ENCODE data around the gene TSKU.

The TSKU gene

DNA sequence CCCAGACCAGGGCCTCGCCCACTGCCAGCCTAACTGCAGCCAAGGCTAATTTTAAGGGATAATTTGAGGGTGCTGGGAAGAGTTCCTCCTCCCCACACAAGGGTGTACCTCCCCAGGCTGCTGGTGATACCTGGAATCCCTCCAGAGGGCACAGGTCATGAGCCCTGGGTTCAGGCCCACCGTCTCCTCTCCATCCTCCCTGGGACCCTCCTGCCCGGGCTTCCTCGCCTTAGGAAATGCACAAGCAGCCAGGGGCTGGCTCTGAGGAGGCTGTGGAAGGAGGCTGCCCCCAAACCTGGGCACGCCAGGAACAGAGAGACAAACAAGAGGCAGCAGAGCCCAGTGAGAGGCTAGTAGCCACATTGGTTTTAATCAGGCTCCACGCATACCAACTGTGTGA, 16.6 kb upstream of the TSKU start:
- Histone ChIP-seq H3K27me3 (ENCODE audit: insufficient read depth, low read length, poor library complexity) (peaks cover 6% of the 10 kb centered on the region), H3K27ac (ENCODE audit: low read length) (no peak overlapping the region), H3K9me3 (ENCODE audit: insufficient read depth, low read length, severe bottlenecking) (no peaks in the 10 kb centered on the region), H3K4me1 (ENCODE audit: insufficient read depth, low read length) (peaks cover 15% of the 10 kb centered on the region), H3K79me2 (ENCODE audit: insufficient read depth, low read length) (no peaks in the 10 kb centered on the region), H3K4me3 (ENCODE audit: low read depth in 1 of 2, low read length in 2 of 2) (no peak overlapping the region), H3K4me2 (ENCODE audit: insufficient read depth, low read length) (no peak overlapping the region), H3K9ac (ENCODE audit: low read depth, low read length) (no peak overlapping the region), H4K20me1 (ENCODE audit: insufficient read depth, low read length) (no peaks in the 10 kb centered on the region; the same call in 1 of the 2 replicates), H3K36me3 (ENCODE audit: insufficient read depth, low read length) (no peaks in the 10 kb centered on the region), H2AFZ (ENCODE audit: low read depth, low read length) (no peak overlapping the region)
- no peak for ATAC-seq (ENCODE audit: insufficient read depth, low read depth)
- DNase-seq, result no peak
- no peak for TF ChIP-seq EZH2 (IDR thresholded peaks at IDR 0.05; ENCODE audit: borderline replicate concordance, low read depth, low read length, severe bottlenecking)
- TF ChIP-seq, protein P1, sequence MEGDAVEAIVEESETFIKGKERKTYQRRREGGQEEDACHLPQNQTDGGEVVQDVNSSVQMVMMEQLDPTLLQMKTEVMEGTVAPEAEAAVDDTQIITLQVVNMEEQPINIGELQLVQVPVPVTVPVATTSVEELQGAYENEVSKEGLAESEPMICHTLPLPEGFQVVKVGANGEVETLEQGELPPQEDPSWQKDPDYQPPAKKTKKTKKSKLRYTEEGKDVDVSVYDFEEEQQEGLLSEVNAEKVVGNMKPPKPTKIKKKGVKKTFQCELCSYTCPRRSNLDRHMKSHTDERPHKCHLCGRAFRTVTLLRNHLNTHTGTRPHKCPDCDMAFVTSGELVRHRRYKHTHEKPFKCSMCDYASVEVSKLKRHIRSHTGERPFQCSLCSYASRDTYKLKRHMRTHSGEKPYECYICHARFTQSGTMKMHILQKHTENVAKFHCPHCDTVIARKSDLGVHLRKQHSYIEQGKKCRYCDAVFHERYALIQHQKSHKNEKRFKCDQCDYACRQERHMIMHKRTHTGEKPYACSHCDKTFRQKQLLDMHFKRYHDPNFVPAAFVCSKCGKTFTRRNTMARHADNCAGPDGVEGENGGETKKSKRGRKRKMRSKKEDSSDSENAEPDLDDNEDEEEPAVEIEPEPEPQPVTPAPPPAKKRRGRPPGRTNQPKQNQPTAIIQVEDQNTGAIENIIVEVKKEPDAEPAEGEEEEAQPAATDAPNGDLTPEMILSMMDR (IDR thresholded peaks at IDR 0.05; ENCODE audit: borderline replicate concordance, extremely low read depth, low read length, poor library complexity, severe bottlenecking), result no peak

- no peak overlapping the region for H2AFZ ChIP-seq (ENCODE audit: low read depth, low read length)
- H3K27me3 ChIP-seq (ENCODE audit: insufficient read depth, low read length, poor library complexity), result peaks cover 5% of the 10 kb centered on the region
- H3K9ac ChIP-seq (ENCODE audit: low read depth, low read length), result no peak overlapping the region
- H3K9me3 ChIP-seq (ENCODE audit: insufficient read depth, low read length, severe bottlenecking), result no peaks in the 10 kb centered on the region
- H3K4me2 ChIP-seq (ENCODE audit: insufficient read depth, low read length), result no peak overlapping the region
- ATAC-seq (ENCODE audit: insufficient read depth, low read depth) (no peak), DNase-seq (no peak)
- H3K36me3 ChIP-seq (ENCODE audit: insufficient read depth, low read length), result no peaks in the 10 kb centered on the region
- H3K4me1 ChIP-seq (ENCODE audit: insufficient read depth, low read length), result peaks cover 23% of the 10 kb centered on the region
- H3K4me3 ChIP-seq (ENCODE audit: low read depth in 1 of 2, low read length in 2 of 2), result no peak overlapping the region
- no peaks in the 10 kb centered on the region for H3K79me2 ChIP-seq (ENCODE audit: insufficient read depth, low read length)
- H3K27ac ChIP-seq (ENCODE audit: low read length), result no peak overlapping the region
- no peaks in the 10 kb centered on the region; the same call in 1 of the 2 replicates for H4K20me1 ChIP-seq (ENCODE audit: insufficient read depth, low read length)
- no peak for TF ChIP-seq EZH2 (IDR thresholded peaks at IDR 0.05; ENCODE audit: borderline replicate concordance, low read depth, low read length, severe bottlenecking)
- TF ChIP-seq, protein P1 (IDR thresholded peaks at IDR 0.05; ENCODE audit: borderline replicate concordance, extremely low read depth, low read length, poor library complexity, severe bottlenecking), result no peak
Observed at GRCh38 chr11:76767659-76768058, 15.5 kb upstream of the TSKU start.

GRCh38 chr11:76768088-76768908, 14.9 kb upstream of the TSKU start:
- no peaks in the 10 kb centered on the region; the same call in 1 of the 2 replicates for H4K20me1 ChIP-seq (ENCODE audit: insufficient read depth, low read length)
- H3K79me2 ChIP-seq (ENCODE audit: insufficient read depth, low read length), result no peaks in the 10 kb centered on the region
- H3K9ac ChIP-seq (ENCODE audit: low read depth, low read length), result no peak overlapping the region
- no peaks in the 10 kb centered on the region for H3K9me3 ChIP-seq (ENCODE audit: insufficient read depth, low read length, severe bottlenecking)
- TF ChIP-seq, protein P1 (IDR thresholded peaks at IDR 0.05; ENCODE audit: borderline replicate concordance, extremely low read depth, low read length, poor library complexity, severe bottlenecking), result no peak
- no peak for TF ChIP-seq EZH2 (IDR thresholded peaks at IDR 0.05; ENCODE audit: borderline replicate concordance, low read depth, low read length, severe bottlenecking)
- DNase-seq (peak; percentile 50), ATAC-seq (ENCODE audit: insufficient read depth, low read depth) (peak; percentile 89)
- peaks cover 3% of the 10 kb centered on the region for H3K27me3 ChIP-seq (ENCODE audit: insufficient read depth, low read length, poor library complexity)
- no peak overlapping the region for H3K4me2 ChIP-seq (ENCODE audit: insufficient read depth, low read length)
- no peak overlapping the region for H2AFZ ChIP-seq (ENCODE audit: low read depth, low read length)
- no peaks in the 10 kb centered on the region for H3K36me3 ChIP-seq (ENCODE audit: insufficient read depth, low read length)
- no peak overlapping the region for H3K4me3 ChIP-seq (ENCODE audit: low read depth in 1 of 2, low read length in 2 of 2)
- H3K4me1 ChIP-seq (ENCODE audit: insufficient read depth, low read length), result peaks cover 23% of the 10 kb centered on the region
- H3K27ac ChIP-seq (ENCODE audit: low read length), result no peak overlapping the region
